Cerebellar cortex (tissue), 1 donor: Measurements from ENCODE around the gene FGF12.
A peak's percentile ranks its signal among the peaks of the same experiment; 100 is the strongest.

Experiments used
- DNase-seq: peaks from one replicate; pipeline ENCODE4 v3.0.0-alpha.2; 2015; ENCODE audit warnings: low spot score

FGF12 gene

GRCh38 chr3:192494174-192494573, 233.2 kb downstream of the FGF12 start:
- DNase-seq = no peak

GRCh38 chr3:192490720-192491119, 236.6 kb downstream of the FGF12 start:
- DNase-seq = no peak

DNA sequence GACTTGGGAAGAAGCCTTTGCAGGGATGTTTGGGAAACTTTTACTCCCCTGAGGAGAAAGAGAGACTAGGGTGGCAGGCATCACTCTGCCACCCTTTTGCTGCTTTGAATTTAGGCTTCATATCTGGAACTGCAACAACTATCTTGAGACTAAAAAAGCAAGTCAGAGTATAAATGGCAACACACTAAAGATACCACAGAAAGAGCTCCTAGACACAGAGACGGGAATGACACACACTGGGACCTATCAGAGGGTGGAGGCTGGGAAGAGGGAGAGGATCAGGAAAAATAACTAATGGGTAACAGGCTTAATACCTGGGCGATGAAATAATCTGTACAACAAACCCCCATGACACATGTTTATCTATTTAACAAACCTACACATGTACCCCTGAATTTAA, 237.8 kb downstream of the FGF12 start:
- no peak for DNase-seq

DNA sequence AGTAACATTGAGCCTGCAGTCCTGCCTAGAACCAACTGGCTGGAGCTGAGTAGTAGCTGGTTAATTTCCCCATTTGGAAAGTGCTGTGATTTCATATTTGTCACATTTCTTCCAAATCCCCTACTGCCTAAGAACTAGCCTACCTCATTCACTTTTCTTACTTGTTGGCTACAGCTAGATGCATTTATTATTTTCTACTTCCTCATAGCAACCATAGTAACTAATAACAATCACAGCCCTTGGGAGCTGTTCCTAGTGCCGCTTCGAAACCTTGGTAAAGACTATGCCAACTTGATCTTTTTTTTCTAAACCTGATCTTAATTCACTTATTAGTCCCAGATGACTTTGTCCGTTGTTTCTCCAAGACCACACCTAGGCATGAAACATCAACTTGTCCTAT, 240.3 kb downstream of the FGF12 start:
- DNase-seq = no peak

- no peak for DNase-seq
Observed at GRCh38 chr3:192482809-192483208, 244.5 kb downstream of the FGF12 start.

DNA sequence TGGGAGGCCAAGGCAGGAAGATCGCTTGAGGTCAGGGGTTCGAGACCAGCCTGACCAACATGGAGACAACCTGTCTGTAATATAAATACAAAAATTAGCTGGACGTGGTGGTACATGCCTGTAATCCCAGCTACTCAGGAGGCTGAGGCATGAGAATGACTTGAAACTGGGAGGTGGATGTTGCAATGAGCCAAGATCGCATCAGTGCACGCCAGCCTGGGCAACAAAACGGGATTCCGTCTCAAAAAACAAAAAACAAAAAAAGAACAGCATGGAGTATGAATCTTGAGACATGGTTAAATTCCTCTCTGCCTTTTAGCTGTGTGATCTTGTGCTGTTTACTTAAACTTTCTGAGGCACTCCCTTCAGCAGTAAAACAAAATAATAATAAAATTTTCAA, 244.9 kb downstream of the FGF12 start:
- no peak for DNase-seq

- no peak for DNase-seq
Observed at GRCh38 chr3:192481638-192482037, 245.7 kb downstream of the FGF12 start.

- peak; percentile 83 for DNase-seq
Observed at GRCh38 chr3:192467230-192468140, 259.9 kb downstream of the FGF12 start.

DNA sequence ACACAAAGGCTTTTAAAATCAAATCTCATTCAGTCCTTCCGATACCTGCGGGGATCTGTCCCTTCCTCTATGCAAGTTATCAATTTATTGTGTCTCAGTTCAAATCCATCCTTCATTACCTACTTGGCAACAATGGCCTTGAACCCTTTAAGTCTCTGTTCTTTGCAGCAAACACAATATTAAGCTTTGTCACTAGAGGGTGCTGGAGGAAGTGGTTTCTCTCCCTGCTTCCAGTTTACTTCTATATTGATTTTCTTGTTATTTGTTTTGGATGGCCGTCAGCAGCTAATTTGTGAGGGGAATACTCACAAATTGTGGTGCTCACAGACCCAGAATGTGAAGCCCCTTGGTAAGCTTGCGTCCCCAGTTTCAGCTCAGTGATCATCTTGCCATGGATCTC, 278.3 kb downstream of the FGF12 start:
- DNase-seq = no peak

DNA sequence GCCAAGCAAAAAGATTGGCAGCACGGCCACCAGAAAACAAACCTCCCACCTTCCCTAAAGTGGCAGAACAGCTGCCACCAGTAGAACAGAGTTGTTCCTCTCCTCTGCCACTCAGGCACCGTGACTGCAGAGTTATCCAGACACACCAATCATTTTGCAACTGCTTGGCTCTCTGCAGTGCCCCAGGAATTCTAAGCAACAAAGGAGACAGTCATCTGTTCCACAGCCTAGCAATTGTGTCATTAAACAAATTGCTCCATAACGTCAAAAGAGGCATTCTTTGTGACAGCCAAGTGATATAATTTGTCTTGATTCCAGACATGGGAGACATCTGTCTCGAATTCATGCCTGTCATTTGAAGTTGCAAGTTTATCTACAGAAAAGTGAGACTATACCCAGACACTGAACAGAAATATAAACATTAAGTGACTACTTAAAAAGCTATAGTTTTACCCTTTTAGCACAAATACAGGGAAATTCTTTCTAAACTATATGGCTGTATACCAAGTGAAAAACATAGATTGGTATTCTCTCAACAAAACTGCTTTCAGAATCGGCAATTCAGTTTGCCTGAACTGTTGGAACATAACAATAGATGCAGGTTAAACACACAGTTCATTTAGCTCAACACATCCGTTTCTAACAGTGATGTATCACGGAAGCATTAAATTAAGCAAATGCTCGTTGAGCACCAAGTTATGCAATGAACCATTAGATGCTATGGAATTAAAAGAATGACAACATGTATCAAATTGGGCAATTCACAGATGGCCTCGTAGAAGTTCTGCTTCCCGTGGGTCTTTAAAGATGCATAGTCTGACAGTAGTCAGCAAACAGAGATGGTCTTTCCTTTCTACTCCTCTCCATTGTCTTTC, 281.3 kb downstream of the FGF12 start:
- peak; percentile 29 for DNase-seq

- no peak for DNase-seq
Observed at GRCh38 chr3:192444791-192445106, 282.6 kb downstream of the FGF12 start.

- peak; percentile 83 for DNase-seq
Observed at GRCh38 chr3:192444096-192444790, 283.1 kb downstream of the FGF12 start.

- no peak for DNase-seq
Observed at GRCh38 chr3:192435241-192435640, 292.1 kb downstream of the FGF12 start.

GRCh38 chr3:192434186-192434585, 293.2 kb downstream of the FGF12 start:
- DNase-seq = peak; percentile 15

- no peak for DNase-seq
Observed at GRCh38 chr3:192433704-192434103, 293.6 kb downstream of the FGF12 start.

GRCh38 chr3:192422997-192423342, 304.4 kb downstream of the FGF12 start:
- DNase-seq = no peak

DNA sequence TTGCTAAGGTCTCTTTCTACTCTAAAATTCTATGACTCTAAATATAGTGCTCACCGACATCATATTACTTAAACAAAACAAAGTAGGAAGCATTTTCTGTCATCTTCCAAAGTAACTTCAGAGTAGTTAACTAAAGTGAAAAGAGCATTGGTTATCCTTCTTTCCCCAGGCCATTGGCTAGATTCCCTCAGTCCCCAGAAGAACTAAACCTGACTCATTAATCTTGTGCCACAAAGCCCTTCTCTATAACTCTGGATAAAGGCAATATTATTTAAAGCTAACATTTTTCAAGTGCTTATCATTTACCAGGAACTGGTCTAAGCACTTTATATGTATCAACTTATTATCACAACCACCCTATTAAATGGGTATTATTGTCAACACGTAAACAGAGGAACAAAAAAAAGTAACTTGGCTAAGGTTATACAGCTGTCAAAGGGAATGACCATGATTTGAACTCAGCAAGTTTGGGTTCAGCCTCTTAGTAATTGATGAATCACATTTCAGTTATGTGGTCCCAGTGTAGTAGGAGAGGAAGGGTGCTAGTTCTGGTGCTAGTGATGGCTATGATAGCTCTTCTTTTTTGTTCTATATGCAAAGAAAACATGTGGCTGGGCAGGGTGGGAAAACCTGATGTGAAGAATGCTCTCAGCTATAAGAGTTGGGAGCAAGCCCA, 304.9 kb downstream of the FGF12 start:
- DNase-seq = no peak

GRCh38 chr3:192419312-192419711, 308.0 kb downstream of the FGF12 start:
- DNase-seq = no peak

DNA sequence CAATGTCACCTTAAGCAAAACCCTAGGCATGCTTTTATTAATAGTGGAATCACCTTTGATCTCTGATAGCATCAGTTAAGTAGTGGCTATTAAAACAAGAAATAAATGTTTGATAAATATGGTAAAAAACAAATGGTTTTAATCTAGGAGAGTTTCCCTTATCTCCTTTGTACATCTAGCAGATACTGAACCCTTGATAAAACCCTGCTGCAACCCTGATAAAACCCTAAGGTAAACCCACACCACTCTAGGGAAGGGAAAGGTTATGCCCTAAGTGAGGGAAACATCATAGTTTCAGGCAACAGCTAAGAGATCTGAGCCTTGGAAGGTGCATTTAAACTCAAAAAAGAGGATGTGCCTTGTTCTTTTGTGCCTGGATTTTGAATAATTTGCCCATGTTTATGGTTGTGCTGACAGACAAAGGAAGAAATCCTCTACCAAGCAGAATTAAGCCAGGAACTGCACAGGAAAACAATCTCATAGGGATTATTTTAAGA, 309.7 kb downstream of the FGF12 start:
- DNase-seq = no peak

DNA sequence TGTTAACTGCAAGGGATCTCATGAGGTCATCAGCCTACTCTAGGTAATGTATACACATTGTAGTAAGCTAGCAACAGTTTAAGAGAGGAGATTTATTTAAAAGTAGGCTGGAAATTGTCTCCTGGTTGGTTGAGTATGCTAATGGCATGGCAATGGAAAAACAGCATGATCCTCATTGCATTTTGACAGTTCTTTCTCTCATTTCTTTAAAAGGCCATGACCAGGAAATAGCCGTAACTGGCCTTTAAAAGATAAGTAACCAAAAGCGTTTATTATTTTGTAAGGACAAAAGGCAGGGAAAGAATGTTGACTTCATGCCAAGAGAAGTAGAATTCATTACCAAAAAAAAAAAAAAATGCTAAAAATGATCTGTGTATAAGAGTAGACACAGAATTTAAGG, 310.3 kb downstream of the FGF12 start:
- no peak for DNase-seq

GRCh38 chr3:192413461-192413860, 313.9 kb downstream of the FGF12 start:
- DNase-seq = no peak

- no peak for DNase-seq
Observed at GRCh38 chr3:192410684-192410960, 316.7 kb downstream of the FGF12 start.
